HCT116 (cell line): Measurements from ENCODE around the gene MEIS1.

Source experiments
- CBX3 ChIP-seq: IDR thresholded peaks from 2 replicates; pipeline ENCODE4 v1.6.1; 2012; ENCODE audit warnings: low read depth
- ELF1 ChIP-seq: IDR thresholded peaks from 2 replicates; pipeline ENCODE4 v1.6.1; 2012; ENCODE audit warnings: low read depth, borderline replicate concordance
- EZH2phosphoT487 ChIP-seq: fragments of 200-600 bp; IDR thresholded peaks from 2 replicates; pipeline ENCODE4 v1.6.1; 2018; ENCODE audit warnings: antibody characterized with exemption, borderline replicate concordance
- FOSL1 ChIP-seq: IDR thresholded peaks from 2 replicates; pipeline ENCODE4 v1.6.1; 2012; ENCODE audit warnings: low read depth
- JUND ChIP-seq: IDR thresholded peaks from 2 replicates; pipeline ENCODE4 v1.6.1; 2012
- POLR2A ChIP-seq: IDR thresholded peaks from 2 replicates; pipeline ENCODE4 v1.7.0; 2011; ENCODE audit warnings: borderline replicate concordance; ENCODE audit not compliant: insufficient read depth, insufficient read length; ENCODE audit errors: extremely low read depth
- POLR2AphosphoS5 ChIP-seq: IDR thresholded peaks from 2 replicates; pipeline ENCODE4 v1.6.1; 2011; ENCODE audit warnings: mild to moderate bottlenecking, low read depth, low read length, moderate library complexity
- RAD21 ChIP-seq: IDR thresholded peaks from 2 replicates; pipeline ENCODE4 v1.6.1; 2012; ENCODE audit warnings: low read depth, mild to moderate bottlenecking
- ZFX ChIP-seq: fragments of 450-650 bp; IDR thresholded peaks from 2 replicates; pipeline ENCODE4 v1.6.1; 2017
- ZNF274 ChIP-seq: fragments of 200-500 bp; sonication (Bioruptor generic); IDR thresholded peaks from 2 replicates; pipeline ENCODE4 v1.6.1; 2014; ENCODE audit warnings: mild to moderate bottlenecking, low read depth, low read length, inconsistent platforms
- TF ChIP-seq, protein P1 (sequence below), 3 experiments: fragments of 200-600 bp in 1 of 3; sonication (generic) in 1 of 3; IDR thresholded peaks in 2 of 3; conservative IDR thresholded peaks in 1 of 3; 2 replicates each; pipeline ENCODE4 v1.5.1; 2012 to 2017; ENCODE audit warnings: low read depth in 2 of 3, low read length in 2 of 3, antibody characterized with exemption in 1 of 3, borderline replicate concordance in 1 of 3, control low read depth in 1 of 3, mild to moderate bottlenecking in 1 of 3, mixed read lengths in 1 of 3, mixed run types in 1 of 3, moderate library complexity in 1 of 3; ENCODE audit not compliant: insufficient read depth in 1 of 3
- TF ChIP-seq, protein P2 (sequence below): IDR thresholded peaks from 2 replicates; pipeline ENCODE4 v1.6.1; 2012; ENCODE audit warnings: low read depth

DNA sequence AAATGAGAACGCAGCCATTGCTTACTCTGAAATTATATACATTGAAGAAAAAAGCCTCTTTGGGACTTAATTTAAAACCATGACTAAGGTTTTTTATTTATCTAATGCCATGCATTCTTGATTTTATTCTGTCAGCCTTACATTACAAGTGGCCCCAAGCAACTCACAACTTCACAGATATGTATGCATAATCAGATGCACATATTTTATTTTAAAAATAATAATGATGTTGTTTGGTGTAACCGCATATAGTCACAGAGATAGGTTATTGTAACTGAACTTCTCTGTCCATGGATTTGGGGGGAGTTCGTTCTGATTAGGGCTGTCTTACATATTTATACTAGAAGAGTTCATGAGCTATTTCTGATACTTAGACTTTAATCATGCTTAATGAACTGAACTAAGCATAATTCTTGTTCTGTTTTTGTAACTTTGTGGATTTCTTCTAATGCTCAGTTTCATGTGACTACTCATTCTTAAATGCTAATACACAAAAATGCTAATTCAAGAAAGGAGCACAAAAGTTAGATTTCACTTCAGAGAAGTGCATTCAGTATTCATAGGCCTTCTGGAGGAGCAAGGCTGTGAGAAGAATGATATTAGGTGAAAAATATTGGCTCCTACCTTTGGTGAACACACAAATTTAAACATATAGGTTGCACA is 26.2 kb downstream of the MEIS1 start:
- TF ChIP-seq JUND = no peak
- TF ChIP-seq, protein P1, sequence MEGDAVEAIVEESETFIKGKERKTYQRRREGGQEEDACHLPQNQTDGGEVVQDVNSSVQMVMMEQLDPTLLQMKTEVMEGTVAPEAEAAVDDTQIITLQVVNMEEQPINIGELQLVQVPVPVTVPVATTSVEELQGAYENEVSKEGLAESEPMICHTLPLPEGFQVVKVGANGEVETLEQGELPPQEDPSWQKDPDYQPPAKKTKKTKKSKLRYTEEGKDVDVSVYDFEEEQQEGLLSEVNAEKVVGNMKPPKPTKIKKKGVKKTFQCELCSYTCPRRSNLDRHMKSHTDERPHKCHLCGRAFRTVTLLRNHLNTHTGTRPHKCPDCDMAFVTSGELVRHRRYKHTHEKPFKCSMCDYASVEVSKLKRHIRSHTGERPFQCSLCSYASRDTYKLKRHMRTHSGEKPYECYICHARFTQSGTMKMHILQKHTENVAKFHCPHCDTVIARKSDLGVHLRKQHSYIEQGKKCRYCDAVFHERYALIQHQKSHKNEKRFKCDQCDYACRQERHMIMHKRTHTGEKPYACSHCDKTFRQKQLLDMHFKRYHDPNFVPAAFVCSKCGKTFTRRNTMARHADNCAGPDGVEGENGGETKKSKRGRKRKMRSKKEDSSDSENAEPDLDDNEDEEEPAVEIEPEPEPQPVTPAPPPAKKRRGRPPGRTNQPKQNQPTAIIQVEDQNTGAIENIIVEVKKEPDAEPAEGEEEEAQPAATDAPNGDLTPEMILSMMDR (IDR thresholded peaks at IDR 0.05 in 2 of 3, conservative IDR thresholded peaks at IDR 0.05 in 1 of 3; ENCODE audit: borderline replicate concordance in 1 of 3, insufficient read depth in 1 of 3, low read depth in 2 of 3, low read length in 2 of 3) = no peak
- no peak for TF ChIP-seq RAD21
- no peak for TF ChIP-seq ZNF274
- no peak for TF ChIP-seq POLR2A
- no peak for TF ChIP-seq EZH2phosphoT487
- no peak for TF ChIP-seq ZFX
- TF ChIP-seq POLR2AphosphoS5 = no peak
- TF ChIP-seq, protein P2, sequence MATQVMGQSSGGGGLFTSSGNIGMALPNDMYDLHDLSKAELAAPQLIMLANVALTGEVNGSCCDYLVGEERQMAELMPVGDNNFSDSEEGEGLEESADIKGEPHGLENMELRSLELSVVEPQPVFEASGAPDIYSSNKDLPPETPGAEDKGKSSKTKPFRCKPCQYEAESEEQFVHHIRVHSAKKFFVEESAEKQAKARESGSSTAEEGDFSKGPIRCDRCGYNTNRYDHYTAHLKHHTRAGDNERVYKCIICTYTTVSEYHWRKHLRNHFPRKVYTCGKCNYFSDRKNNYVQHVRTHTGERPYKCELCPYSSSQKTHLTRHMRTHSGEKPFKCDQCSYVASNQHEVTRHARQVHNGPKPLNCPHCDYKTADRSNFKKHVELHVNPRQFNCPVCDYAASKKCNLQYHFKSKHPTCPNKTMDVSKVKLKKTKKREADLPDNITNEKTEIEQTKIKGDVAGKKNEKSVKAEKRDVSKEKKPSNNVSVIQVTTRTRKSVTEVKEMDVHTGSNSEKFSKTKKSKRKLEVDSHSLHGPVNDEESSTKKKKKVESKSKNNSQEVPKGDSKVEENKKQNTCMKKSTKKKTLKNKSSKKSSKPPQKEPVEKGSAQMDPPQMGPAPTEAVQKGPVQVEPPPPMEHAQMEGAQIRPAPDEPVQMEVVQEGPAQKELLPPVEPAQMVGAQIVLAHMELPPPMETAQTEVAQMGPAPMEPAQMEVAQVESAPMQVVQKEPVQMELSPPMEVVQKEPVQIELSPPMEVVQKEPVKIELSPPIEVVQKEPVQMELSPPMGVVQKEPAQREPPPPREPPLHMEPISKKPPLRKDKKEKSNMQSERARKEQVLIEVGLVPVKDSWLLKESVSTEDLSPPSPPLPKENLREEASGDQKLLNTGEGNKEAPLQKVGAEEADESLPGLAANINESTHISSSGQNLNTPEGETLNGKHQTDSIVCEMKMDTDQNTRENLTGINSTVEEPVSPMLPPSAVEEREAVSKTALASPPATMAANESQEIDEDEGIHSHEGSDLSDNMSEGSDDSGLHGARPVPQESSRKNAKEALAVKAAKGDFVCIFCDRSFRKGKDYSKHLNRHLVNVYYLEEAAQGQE = no peak
- no peak for TF ChIP-seq ELF1
- TF ChIP-seq CBX3 = no peak
- TF ChIP-seq FOSL1 = no peak
